Tibial nerve (tissue), 4 donors: ENCODE measurements around the gene ARHGEF17. TPM values are rescaled to one million over a fixed set of nuclear protein-coding genes. Genes with fewer than 3 reads are reported as not detected.

Source experiments
- DNase-seq, 2 donors: peaks; one replicate each; pipeline ENCODE4 v3.0.0-alpha.2; 2019; ENCODE audit warnings: low spot score in 2 of 2
- H3K27ac ChIP-seq, 4 donors: fragments of 200-600 bp; sonication (generic) in 3 of 4; one replicate each; pipeline ENCODE4 v1.5.1; 2017 to 2019; ENCODE audit warnings: mild to moderate bottlenecking in 1 of 4
- H3K27me3 ChIP-seq, 2 donors: fragments of 200-600 bp; sonication (generic) in 1 of 2; one replicate each; pipeline versions ENCODE4 v1.5.1 to v1.6.0; 2017 to 2019
- H3K36me3 ChIP-seq, 3 donors: fragments of 200-600 bp; sonication (generic); one replicate each; pipeline ENCODE4 v1.5.1; 2018 to 2019
- H3K4me1 ChIP-seq, 4 donors: fragments of 200-600 bp; sonication (generic) in 3 of 4; one replicate each; pipeline ENCODE4 v1.5.1; 2017 to 2019
- H3K4me3 ChIP-seq, 4 donors: fragments of 200-600 bp; sonication (generic) in 3 of 4; one replicate each; pipeline ENCODE4 v1.5.1; 2017 to 2019; ENCODE audit warnings: mild to moderate bottlenecking in 1 of 4, moderate library complexity in 1 of 4
- H3K9me3 ChIP-seq, 4 donors: fragments of 200-600 bp; sonication (generic) in 3 of 4; one replicate each; pipeline ENCODE4 v1.5.1; 2017 to 2019
- EP300 ChIP-seq, 2 donors: sonication (generic); formaldehyde crosslinking; IDR thresholded peaks; one replicate each; pipeline ENCODE4 v1.6.1; 2017; ENCODE audit warnings: antibody characterized with exemption in 2 of 2, mild to moderate bottlenecking in 1 of 2
- POLR2A ChIP-seq, 2 donors: fragments of 450-650 bp; IDR thresholded peaks; one replicate each; pipeline ENCODE4 v1.6.1; 2017; ENCODE audit warnings: antibody characterized with exemption in 2 of 2, mild to moderate bottlenecking in 2 of 2, moderate library complexity in 2 of 2
- WGBS, 2 donors: methylation state at CpG; one replicate each; pipeline ENCODE4 v1.1.5; 2018; 5-methylcytosine and 5-hydroxymethylcytosine counted together
- total RNA-seq, 4 donors: library from RNA; depleted of rRNA; stranded (reverse); fragments of >200 nt; gene quantifications; one replicate each; pipeline ENCODE4 v1.1.0, GENCODE V29; 2016
- TF ChIP-seq, protein P1 (sequence below), 5 experiments: fragments of 200-600 bp in 3 of 5; fragments of 450-650 bp in 2 of 5; sonication (generic) in 3 of 5; IDR thresholded peaks; one replicate each; pipeline ENCODE4 v1.5.1; 2016 to 2019; ENCODE audit warnings: antibody characterized with exemption in 5 of 5, mild to moderate bottlenecking in 3 of 5, moderate library complexity in 2 of 5

ARHGEF17 gene
- total RNA-seq, 4 donors from 2014 or later, result 102 to 135 (median 112) TPM

DNA sequence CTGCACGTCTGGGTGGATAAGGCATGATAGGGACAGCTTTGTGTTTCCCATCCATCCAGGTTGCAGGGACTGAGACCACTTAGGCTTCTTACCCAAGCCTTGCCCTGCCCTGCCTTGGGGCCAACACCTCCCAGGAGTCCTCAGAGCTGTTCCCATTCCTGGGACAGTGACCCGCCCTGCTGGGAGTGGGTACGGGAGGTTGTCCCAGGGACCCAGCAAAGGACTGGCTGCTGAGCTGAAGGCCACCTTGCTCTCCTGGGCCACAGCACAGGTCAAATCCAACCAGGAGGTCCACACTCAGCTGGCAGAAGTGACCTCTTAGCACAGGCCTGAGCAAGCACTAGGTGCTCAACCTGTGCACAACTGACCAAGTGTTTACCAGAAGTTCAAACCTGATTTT lies 16.9 kb upstream of the ARHGEF17 start:
- H3K27me3 ChIP-seq, result no peaks in the 10 kb centered on the region
- no peak overlapping the region for H3K27ac ChIP-seq
- no peak overlapping the region for H3K4me3 ChIP-seq
- TF ChIP-seq EP300 (IDR thresholded peaks at IDR 0.05) (no peak), POLR2A (IDR thresholded peaks at IDR 0.05) (no peak)
- TF ChIP-seq, protein P1, sequence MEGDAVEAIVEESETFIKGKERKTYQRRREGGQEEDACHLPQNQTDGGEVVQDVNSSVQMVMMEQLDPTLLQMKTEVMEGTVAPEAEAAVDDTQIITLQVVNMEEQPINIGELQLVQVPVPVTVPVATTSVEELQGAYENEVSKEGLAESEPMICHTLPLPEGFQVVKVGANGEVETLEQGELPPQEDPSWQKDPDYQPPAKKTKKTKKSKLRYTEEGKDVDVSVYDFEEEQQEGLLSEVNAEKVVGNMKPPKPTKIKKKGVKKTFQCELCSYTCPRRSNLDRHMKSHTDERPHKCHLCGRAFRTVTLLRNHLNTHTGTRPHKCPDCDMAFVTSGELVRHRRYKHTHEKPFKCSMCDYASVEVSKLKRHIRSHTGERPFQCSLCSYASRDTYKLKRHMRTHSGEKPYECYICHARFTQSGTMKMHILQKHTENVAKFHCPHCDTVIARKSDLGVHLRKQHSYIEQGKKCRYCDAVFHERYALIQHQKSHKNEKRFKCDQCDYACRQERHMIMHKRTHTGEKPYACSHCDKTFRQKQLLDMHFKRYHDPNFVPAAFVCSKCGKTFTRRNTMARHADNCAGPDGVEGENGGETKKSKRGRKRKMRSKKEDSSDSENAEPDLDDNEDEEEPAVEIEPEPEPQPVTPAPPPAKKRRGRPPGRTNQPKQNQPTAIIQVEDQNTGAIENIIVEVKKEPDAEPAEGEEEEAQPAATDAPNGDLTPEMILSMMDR (IDR thresholded peaks at IDR 0.05), result no peak
- peaks cover 0 to 26% (median 8%) of the 10 kb centered on the region in 4 donors for H3K4me1 ChIP-seq
- WGBS, 2 donors, result 90 to 93% methylated on average over 3 of the region's 3 CpGs
- no peaks in the 10 kb centered on the region for H3K9me3 ChIP-seq
- H3K36me3 ChIP-seq, result no peaks in the 10 kb centered on the region
- DNase-seq, result no peak

DNA sequence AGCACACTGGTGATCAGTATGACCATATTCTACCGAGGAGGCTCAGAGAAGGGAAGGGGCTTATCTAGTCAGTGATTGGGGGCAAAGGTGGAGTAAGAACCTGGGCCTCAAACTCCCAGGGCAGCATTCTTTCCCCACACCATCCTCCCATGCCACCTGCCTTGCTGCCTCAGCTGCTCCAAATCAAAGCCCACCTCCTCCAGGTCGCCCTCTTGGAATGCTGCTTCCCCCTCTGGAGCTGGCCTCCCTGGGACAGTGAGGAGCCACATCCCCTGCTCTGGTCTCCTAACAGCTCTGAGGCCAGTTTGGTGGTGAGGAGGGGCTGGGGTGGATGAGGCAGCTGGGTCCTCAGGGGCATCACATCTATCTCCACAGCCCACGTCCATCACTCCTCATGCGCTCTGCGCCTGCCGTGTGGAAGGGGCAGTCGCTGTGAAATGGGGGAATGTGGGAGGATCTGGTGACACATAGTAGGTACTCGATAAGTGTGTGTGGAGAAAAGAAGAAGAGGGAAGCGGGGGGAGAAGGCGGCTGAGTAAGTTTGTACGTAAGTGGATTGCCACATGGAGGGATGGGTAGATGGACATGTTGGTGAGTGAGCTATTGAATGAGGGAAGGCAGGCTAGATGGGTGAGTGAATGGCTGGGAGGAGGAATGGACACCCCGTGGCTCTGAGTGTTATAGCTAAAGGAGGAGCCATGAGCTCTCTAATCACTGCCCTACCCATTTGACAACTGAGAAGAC lies 16.1 kb upstream of the ARHGEF17 start:
- Histone ChIP-seq H3K4me1 (peaks cover 0 to 26% (median 8%) of the 10 kb centered on the region in 4 donors), H3K27me3 (no peaks in the 10 kb centered on the region), H3K4me3 (no peak overlapping the region), H3K36me3 (no peaks in the 10 kb centered on the region), H3K27ac (no peak overlapping the region), H3K9me3 (no peaks in the 10 kb centered on the region)
- WGBS, 2 donors, result 85% methylated on average over 12 of the region's 12 CpGs
- no peak for DNase-seq
- TF ChIP-seq, protein P1 (IDR thresholded peaks at IDR 0.05), result no peak
- TF ChIP-seq POLR2A (IDR thresholded peaks at IDR 0.05) (no peak), EP300 (IDR thresholded peaks at IDR 0.05) (no peak)

DNA sequence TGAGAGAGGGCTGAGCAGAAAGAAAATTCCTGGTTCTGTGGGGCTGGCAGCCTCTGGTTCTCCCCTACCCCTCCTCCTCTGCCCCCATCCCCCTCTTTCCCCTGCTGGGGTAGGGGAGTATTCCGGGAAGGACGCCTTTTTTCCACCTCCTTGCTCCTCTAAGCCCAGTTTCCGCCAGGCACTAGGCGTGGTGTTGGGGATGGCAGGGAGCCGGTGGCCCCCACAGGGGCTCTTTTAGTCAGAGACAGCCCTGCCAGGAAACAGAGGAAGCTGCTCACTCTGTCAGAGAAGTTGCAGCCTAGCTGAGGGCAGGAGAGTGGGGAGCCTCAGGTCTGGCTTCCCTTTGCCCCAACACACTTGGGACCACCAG lies 15.6 kb upstream of the ARHGEF17 start:
- 40 to 42% methylated on average over 5 of the region's 5 CpGs for WGBS, 2 donors
- no peak overlapping the region for H3K27ac ChIP-seq
- TF ChIP-seq POLR2A (IDR thresholded peaks at IDR 0.05) (no peak), EP300 (IDR thresholded peaks at IDR 0.05) (no peak)
- TF ChIP-seq, protein P1 (IDR thresholded peaks at IDR 0.05), result no peak
- H3K4me3 ChIP-seq, result no peak overlapping the region
- H3K36me3 ChIP-seq, result no peaks in the 10 kb centered on the region
- H3K9me3 ChIP-seq, result no peaks in the 10 kb centered on the region
- peaks cover 0 to 23% (median 8%) of the 10 kb centered on the region in 4 donors for H3K4me1 ChIP-seq
- DNase-seq, result no peak
- no peaks in the 10 kb centered on the region for H3K27me3 ChIP-seq

DNA sequence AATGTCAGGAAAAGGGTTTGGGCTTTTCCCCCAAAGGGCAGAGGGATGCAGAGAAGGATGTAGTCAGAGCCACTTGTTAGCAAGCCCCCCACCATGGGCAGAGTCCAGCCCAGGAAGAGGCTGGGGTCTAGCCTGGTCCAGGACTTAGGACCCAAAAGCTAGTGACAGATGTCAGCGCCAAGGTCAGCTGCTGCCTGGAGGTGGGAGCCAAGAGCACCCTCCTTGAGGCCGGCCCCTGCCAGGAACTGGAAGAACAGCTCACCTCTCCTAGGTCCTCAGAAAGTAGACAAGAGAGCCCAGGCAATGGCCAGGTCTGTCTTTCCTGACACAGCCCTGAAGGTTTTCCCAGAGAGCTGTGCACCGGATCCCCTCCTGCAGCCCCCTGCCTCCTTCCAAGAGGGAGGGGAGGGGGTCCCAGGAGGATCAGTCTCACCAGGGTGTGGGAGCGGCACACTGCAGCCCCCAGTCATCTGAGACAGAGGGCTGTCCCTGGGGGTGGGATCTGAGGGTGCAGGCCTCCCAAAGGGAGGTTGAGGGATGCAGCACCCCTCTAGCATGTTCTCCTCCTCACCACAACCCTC lies 14.6 kb upstream of the ARHGEF17 start:
- WGBS, 2 donors, result 81 to 86% methylated on average over 4 of the region's 4 CpGs
- TF ChIP-seq, protein P1 (IDR thresholded peaks at IDR 0.05), result no peak
- TF ChIP-seq POLR2A (IDR thresholded peaks at IDR 0.05) (no peak), EP300 (IDR thresholded peaks at IDR 0.05) (no peak)
- Histone ChIP-seq H3K9me3 (no peaks in the 10 kb centered on the region), H3K4me3 (no peak overlapping the region), H3K27ac (no peak overlapping the region), H3K4me1 (peaks cover 0 to 15% (median 7%) of the 10 kb centered on the region in 4 donors), H3K27me3 (no peaks in the 10 kb centered on the region), H3K36me3 (no peaks in the 10 kb centered on the region)
- DNase-seq, result no peak

DNA sequence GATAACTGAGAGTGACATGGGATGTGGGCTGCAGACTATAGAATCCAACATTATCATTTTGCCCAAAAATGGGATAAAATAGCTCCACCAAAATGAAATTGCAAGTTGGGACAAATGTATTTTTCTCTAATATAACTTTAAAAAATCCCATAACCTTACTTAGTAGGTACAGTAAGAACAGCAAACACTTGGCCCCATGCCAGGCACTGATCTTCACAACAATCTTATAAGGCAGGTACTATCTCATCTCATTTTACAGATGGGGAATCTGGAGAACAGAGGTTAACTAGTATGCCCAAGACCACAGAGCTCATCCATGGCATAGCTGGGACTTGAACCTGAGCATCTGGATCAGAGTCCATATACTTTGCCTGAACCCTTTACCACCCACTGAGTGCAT lies 13.5 kb upstream of the ARHGEF17 start:
- TF ChIP-seq POLR2A (IDR thresholded peaks at IDR 0.05) (no peak), EP300 (IDR thresholded peaks at IDR 0.05) (no peak)
- TF ChIP-seq, protein P1 (IDR thresholded peaks at IDR 0.05), result no peak
- H3K27ac ChIP-seq, result no peak overlapping the region
- H3K4me3 ChIP-seq, result no peak overlapping the region
- no peaks in the 10 kb centered on the region for H3K36me3 ChIP-seq
- no peak for DNase-seq
- H3K4me1 ChIP-seq, result peaks cover 0 to 4% (median 0%) of the 10 kb centered on the region in 4 donors
- H3K27me3 ChIP-seq, result no peaks in the 10 kb centered on the region
- no peaks in the 10 kb centered on the region for H3K9me3 ChIP-seq
